ENCODE data around the gene NSG1. TPM values are rescaled to one million over a fixed set of nuclear protein-coding genes. Genes with fewer than 3 reads are reported as not detected.

NSG1 gene
- total and polyA plus RNA-seq, 9 of the 15 experiments (the other 6 are each of a cell fraction or from before 2014, with no cell fraction given) = not detected

GRCh38 chr4:4409416-4410115 lies 22.7 kb downstream of the NSG1 start:
- Histone ChIP-seq H3K4me3 (no peak overlapping the region), H3K4me1 (replicated peaks in 1 of 2; ENCODE audit: control insufficient read depth in 2 of 2, insufficient read depth in 2 of 2, low read length in 2 of 2) (peaks cover 0 to 7% of the 10 kb centered on the region in 2 experiments; a peak in 2 of 5 replicates), H3K27ac (ENCODE audit: extremely low read depth, low read depth, low read length) (no peak overlapping the region), H3K9me1 (ENCODE audit: control insufficient read depth, insufficient read depth, low read length) (no peaks in the 10 kb centered on the region), H3K27me3 (ENCODE audit: control insufficient read depth in 2 of 2, insufficient read depth in 2 of 2, low read length in 2 of 2) (peaks cover 42 to 94% of the 10 kb centered on the region in 2 experiments), H3K9ac (ENCODE audit: insufficient read depth in 1 of 2, low read depth in 2 of 2, low read length in 2 of 2) (no peak overlapping the region), H2AFZ (ENCODE audit: low read depth, low read length) (no peak overlapping the region), H4K20me1 (replicated peaks; ENCODE audit: control insufficient read depth, insufficient read depth, low read length) (peaks cover 11% of the 10 kb centered on the region), H3K79me2 (ENCODE audit: control insufficient read depth, insufficient read depth, low read length) (no peaks in the 10 kb centered on the region), H3K4me2 (ENCODE audit: insufficient read depth, low read length) (no peak overlapping the region), H3K9me3 (replicated peaks; ENCODE audit: control insufficient read depth, insufficient read depth, low read depth, low read length) (no peaks in the 10 kb centered on the region), H3K36me3 (ENCODE audit: control insufficient read depth, insufficient read depth, low read length) (no peaks in the 10 kb centered on the region)
- peak; percentile 32; the same call in 1 of the 2 replicates for TF ChIP-seq ZNF740 (CRISPR knock-in tag; IDR thresholded peaks at IDR 0.05)
- TF ChIP-seq ZNF740 (tag; IDR thresholded peaks at IDR 0.05) = no peak
- TF ChIP-seq ZNF511 (CRISPR knock-in tag; IDR thresholded peaks at IDR 0.05) = no peak
- no peak for TF ChIP-seq KLF13 (tag; IDR thresholded peaks at IDR 0.05; ENCODE audit: borderline replicate concordance, low read depth)
- intact Hi-C loops (cut with micrococcal nuclease) (no loop called here), in situ Hi-C loops (cut with MboI) (no loop called here)
- BruUV-seq (replicated peaks) = no TSS peak
- WGBS (ENCODE audit: insufficient coverage, low coverage, missing lambda C conversion rate) = 8% methylated on average over 21 of the region's 23 CpGs
- CTCF ChIA-PET (ENCODE audit: low intra/inter-chr PET ratio) = no interaction called here
- no peak for FAIRE-seq
- no peak for DNase-seq (ENCODE audit: extremely low read depth in 1 of 4, low spot score in 3 of 4)
- POLR2A ChIA-PET = no interaction called here
- ATAC-seq = no peak
